ENCODE measurements around the gene CDC123.
"Not testable (repeated sequence)": the region's sequence is repeated elsewhere in the genome, so short reads cannot be mapped to it uniquely, and the experiment has no call there.

The CDC123 gene

GRCh38 chr10:12195603-12196506 lies at the start of gene CDC123, which contains the start of gene NUDT5:
CDC123 (plus strand) TSS chr10:12196188; CDS start chr10:12196246, 58 bp downstream.
NUDT5 (minus strand) TSS chr10:12195891; CDS start chr10:12186291, 9,600 bp downstream.
- peak; percentile 57 to 65 for DNase-seq (ENCODE audit: low read depth in 2 of 2)

- DNase-seq (ENCODE audit: low read depth in 2 of 2) = no peak
Observed at GRCh38 chr10:12150163-12150562, 45.8 kb upstream of the CDC123 start.

- no peak for DNase-seq (ENCODE audit: low read depth in 2 of 2)
Observed at GRCh38 chr10:12154516-12154915, 41.5 kb upstream of the CDC123 start.

- no peak for DNase-seq (ENCODE audit: low read depth in 2 of 2)
Observed at GRCh38 chr10:12156367-12157123, 39.4 kb upstream of the CDC123 start.

- DNase-seq (ENCODE audit: low read depth in 2 of 2) = no peak
Observed at GRCh38 chr10:12158111-12158510, 37.9 kb upstream of the CDC123 start.

- no peak for DNase-seq (ENCODE audit: low read depth in 2 of 2)
Observed at GRCh38 chr10:12160664-12161063, 35.3 kb upstream of the CDC123 start.

- no peak for DNase-seq (ENCODE audit: low read depth in 2 of 2)
Observed at GRCh38 chr10:12162927-12163326, 33.1 kb upstream of the CDC123 start.

- no peak for DNase-seq (ENCODE audit: low read depth in 2 of 2)
Observed at GRCh38 chr10:12164085-12164484, 31.9 kb upstream of the CDC123 start.

- no peak for DNase-seq (ENCODE audit: low read depth in 2 of 2)
Observed at GRCh38 chr10:12165036-12165435, 31.0 kb upstream of the CDC123 start.

GRCh38 chr10:12165999-12166775 lies 29.8 kb upstream of the CDC123 start:
- DNase-seq (ENCODE audit: low read depth in 2 of 2) = no peak

GRCh38 chr10:12171512-12171911 lies 24.5 kb upstream of the CDC123 start:
- not testable (repeated sequence) for DNase-seq (ENCODE audit: low read depth in 2 of 2)

GRCh38 chr10:12177642-12178041 lies 18.3 kb upstream of the CDC123 start:
- DNase-seq (ENCODE audit: low read depth in 2 of 2) = no peak

GRCh38 chr10:12179606-12180170 lies 16.3 kb upstream of the CDC123 start:
- no peak for DNase-seq (ENCODE audit: low read depth in 2 of 2)

- no peak for DNase-seq (ENCODE audit: low read depth in 2 of 2)
Observed at GRCh38 chr10:12180221-12180974, 15.6 kb upstream of the CDC123 start.

- DNase-seq (ENCODE audit: low read depth in 2 of 2) = peak; percentile 51 to 69
Observed at GRCh38 chr10:12181065-12181775, 14.8 kb upstream of the CDC123 start.

- DNase-seq (ENCODE audit: low read depth in 2 of 2) = no peak
Observed at GRCh38 chr10:12184165-12184564, 11.8 kb upstream of the CDC123 start.

- DNase-seq (ENCODE audit: low read depth in 2 of 2) = no peak
Observed at GRCh38 chr10:12186323-12186722, 9.7 kb upstream of the CDC123 start.

- no peak for DNase-seq (ENCODE audit: low read depth in 2 of 2)
Observed at GRCh38 chr10:12187321-12187905, 8.6 kb upstream of the CDC123 start.

GRCh38 chr10:12188656-12189055 lies 7.3 kb upstream of the CDC123 start:
- DNase-seq (ENCODE audit: low read depth in 2 of 2) = no peak

- no peak for DNase-seq (ENCODE audit: low read depth in 2 of 2)
Observed at GRCh38 chr10:12189426-12189825, 6.6 kb upstream of the CDC123 start.

Data from activated CD8-positive, alpha-beta memory T cell treated with anti-CD3 and anti-CD28 coated beads for 4 hours (primary cell).